GM12878 (cell line): ENCODE data around the gene TBCB. TPM values are rescaled to one million over a fixed set of nuclear protein-coding genes. Genes with fewer than 3 reads are reported as not detected.

Experiments used
- BCL11A ChIP-seq: IDR thresholded peaks from 2 replicates; pipeline ENCODE4 v1.6.1; 2011; ENCODE audit warnings: low read depth, low read length
- CREM ChIP-seq: IDR thresholded peaks from 2 replicates; pipeline ENCODE4 v1.6.1; 2014; ENCODE audit warnings: antibody characterized with exemption, low read depth
- ESRRA ChIP-seq: IDR thresholded peaks from 2 replicates; pipeline ENCODE4 v1.6.1; 2012; ENCODE audit warnings: mild to moderate bottlenecking, low read length, improper control_type of control experiment
- EZH2 ChIP-seq: IDR thresholded peaks from 2 replicates; pipeline ENCODE4 v1.6.1; 2012; ENCODE audit warnings: low read depth, mild to moderate bottlenecking, control low read depth, inconsistent platforms, low read length, borderline replicate concordance; ENCODE audit not compliant: control insufficient read depth
- FOXM1 ChIP-seq: IDR thresholded peaks from 2 replicates; pipeline ENCODE4 v1.6.1; 2012; ENCODE audit warnings: low read depth, mild to moderate bottlenecking, inconsistent platforms, low read length, moderate library complexity
- KAT2A ChIP-seq: conservative IDR thresholded peaks from 2 replicates; pipeline ENCODE4 v1.6.1; 2011; ENCODE audit warnings: low read depth, low read length; ENCODE audit not compliant: control insufficient read depth
- MEF2B ChIP-seq: fragments of 450-650 bp; IDR thresholded peaks from 2 replicates; pipeline ENCODE4 v1.6.1; 2018; ENCODE audit warnings: mild to moderate bottlenecking, moderate library complexity; ENCODE audit not compliant: partially characterized antibody, poor library complexity, severe bottlenecking
- MYC ChIP-seq: IDR thresholded peaks from 2 replicates; pipeline ENCODE4 v1.6.1; 2011; ENCODE audit warnings: mild to moderate bottlenecking, low read length, moderate library complexity, inconsistent platforms; ENCODE audit not compliant: insufficient read depth, insufficient replicate concordance, insufficient read length, severe bottlenecking
- NR2C2 ChIP-seq: IDR thresholded peaks from 2 replicates; pipeline ENCODE4 v1.6.1; 2011; ENCODE audit warnings: borderline replicate concordance, low read depth; ENCODE audit not compliant: control insufficient read depth, insufficient read length
- POLR2AphosphoS2 ChIP-seq: IDR thresholded peaks from 2 replicates; pipeline ENCODE4 v1.6.1; 2011; ENCODE audit warnings: low read depth, mild to moderate bottlenecking, low read length, improper control_type of control experiment, moderate library complexity
- POLR2AphosphoS5 ChIP-seq: IDR thresholded peaks from 2 replicates; pipeline ENCODE4 v1.6.1; 2011; ENCODE audit warnings: mild to moderate bottlenecking, low read length, inconsistent platforms
- POU2F2 ChIP-seq: IDR thresholded peaks from 3 replicates; pipeline ENCODE4 v1.6.1; 2011; ENCODE audit warnings: low read depth, mild to moderate bottlenecking, low read length, borderline replicate concordance
- SIN3A ChIP-seq: IDR thresholded peaks from 2 replicates; pipeline ENCODE4 v1.6.1; 2012; ENCODE audit warnings: low read depth, low read length, improper control_type of control experiment
- SIX5 ChIP-seq: IDR thresholded peaks from 2 replicates; pipeline ENCODE4 v1.6.1; 2011; ENCODE audit warnings: mild to moderate bottlenecking, low read depth, low read length, moderate library complexity; ENCODE audit not compliant: severe bottlenecking
- STAT1 ChIP-seq: fragments of 450-650 bp; conservative IDR thresholded peaks from 2 replicates; pipeline ENCODE4 v1.6.1; 2014; ENCODE audit warnings: antibody characterized with exemption, mild to moderate bottlenecking
- SUZ12 ChIP-seq: fragments of 200-600 bp; sonication (generic); IDR thresholded peaks from one replicate; pipeline ENCODE4 v1.6.1; 2018; ENCODE audit warnings: antibody characterized with exemption, mild to moderate bottlenecking; ENCODE audit not compliant: unreplicated experiment
- TBL1XR1 ChIP-seq: IDR thresholded peaks from 2 replicates; pipeline ENCODE4 v1.6.1; 2012; ENCODE audit warnings: low read depth, low read length, improper control_type of control experiment
- YY1 ChIP-seq: IDR thresholded peaks from 2 replicates; pipeline ENCODE4 v1.6.1; 2011; ENCODE audit warnings: low read depth, mild to moderate bottlenecking, low read length
- ZNF24 ChIP-seq: fragments of 450-650 bp; IDR thresholded peaks from 2 replicates; pipeline ENCODE4 v1.6.1; 2017; ENCODE audit warnings: antibody characterized with exemption, mild to moderate bottlenecking
- polyA plus RNA-seq, 11 experiments: library from polyadenylated mRNA; depleted of rRNA in 4 of 11; unstranded in 6 of 11; stranded (reverse) in 5 of 11; fragments of >200 nt; fragmentation: Nextera tagmentation in 4 of 11; fragmentation: Illumina TruSeq in 1 of 11; extraction: Ambion mirVana in 4 of 11; extraction: Trizol in 1 of 11; gene quantifications; 1 replicate in 1 of 11; 2 replicates in 10 of 11; pipeline versions ENCODE4 v1.2.1 to v1.2.3, GENCODE V29; 2011 to 2016; ENCODE audit warnings: inconsistent platforms in 2 of 11, missing spikeins in 2 of 11, low read depth in 1 of 11
- total RNA-seq, 4 experiments: library from RNA; depleted of rRNA in 3 of 4; stranded (reverse); fragments of >200 nt in 3 of 4; fragmentation: Illumina TruSeq in 1 of 4; extraction: Trizol in 1 of 4; gene quantifications; 2 replicates each; pipeline versions ENCODE4 v1.2.1 to v1.2.3, GENCODE V29; 2013 to 2021
- TF ChIP-seq, protein P1 (sequence below): fragments of 450-650 bp; IDR thresholded peaks from 2 replicates; pipeline ENCODE4 v1.6.1; 2018; ENCODE audit warnings: borderline replicate concordance, mild to moderate bottlenecking; ENCODE audit not compliant: partially characterized antibody
- TF ChIP-seq, protein P2 (sequence below): IDR thresholded peaks from 2 replicates; pipeline ENCODE4 v1.6.1; 2012; ENCODE audit warnings: low read length, inconsistent platforms
- TF ChIP-seq, protein P3 (sequence below): fragments of 450-650 bp; IDR thresholded peaks from 2 replicates; pipeline ENCODE4 v1.6.1; 2017; ENCODE audit warnings: mild to moderate bottlenecking, moderate library complexity

Gene TBCB
- total and polyA plus RNA-seq, 10 of the 15 experiments (the other 5 are each of a cell fraction or from before 2014, with no cell fraction given), result 9.4 to 193 (median 126) TPM

DNA sequence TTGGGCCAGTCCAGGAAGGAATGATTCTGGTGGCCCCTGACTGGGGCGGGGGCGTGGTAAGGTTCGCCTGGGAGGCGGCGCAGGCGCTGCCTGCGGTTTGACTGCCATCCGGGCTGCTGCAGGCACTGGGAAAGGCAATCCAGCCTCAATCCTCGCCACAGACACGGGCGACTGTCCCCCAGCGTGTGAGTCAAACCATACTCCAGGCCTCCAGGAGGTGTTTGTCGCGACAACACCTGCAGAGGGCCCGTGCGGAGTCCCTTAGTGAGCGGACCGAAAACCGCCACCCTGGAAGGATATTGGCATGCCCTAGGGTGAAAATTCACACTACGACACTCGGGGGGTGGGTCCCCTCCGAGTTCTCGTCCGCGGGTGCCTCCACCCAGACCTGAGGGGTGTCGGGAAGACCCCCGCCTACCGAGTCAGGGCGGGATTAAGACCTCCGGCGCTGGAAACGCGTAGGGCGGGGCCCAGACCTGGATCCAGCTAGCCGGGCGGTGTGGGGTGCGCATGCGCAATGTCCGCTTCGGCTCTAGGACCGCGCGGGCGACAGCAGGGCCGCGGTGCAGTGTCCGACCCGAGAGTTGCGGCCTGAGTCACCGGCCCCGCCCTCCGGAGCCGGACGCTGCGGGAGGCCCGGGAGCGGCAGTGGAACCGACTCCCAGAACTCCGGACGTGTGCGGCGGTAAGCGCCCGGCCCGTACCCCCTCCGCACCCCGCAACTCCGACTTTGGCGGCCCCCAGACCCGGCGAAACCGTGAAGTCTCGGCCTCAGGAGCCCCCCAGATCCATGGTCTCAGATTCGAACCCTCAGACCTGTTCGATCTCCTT, 24.4 kb downstream of the TBCB start, which contains the start of gene CAPNS1 (continued):
- TF ChIP-seq, protein P1, sequence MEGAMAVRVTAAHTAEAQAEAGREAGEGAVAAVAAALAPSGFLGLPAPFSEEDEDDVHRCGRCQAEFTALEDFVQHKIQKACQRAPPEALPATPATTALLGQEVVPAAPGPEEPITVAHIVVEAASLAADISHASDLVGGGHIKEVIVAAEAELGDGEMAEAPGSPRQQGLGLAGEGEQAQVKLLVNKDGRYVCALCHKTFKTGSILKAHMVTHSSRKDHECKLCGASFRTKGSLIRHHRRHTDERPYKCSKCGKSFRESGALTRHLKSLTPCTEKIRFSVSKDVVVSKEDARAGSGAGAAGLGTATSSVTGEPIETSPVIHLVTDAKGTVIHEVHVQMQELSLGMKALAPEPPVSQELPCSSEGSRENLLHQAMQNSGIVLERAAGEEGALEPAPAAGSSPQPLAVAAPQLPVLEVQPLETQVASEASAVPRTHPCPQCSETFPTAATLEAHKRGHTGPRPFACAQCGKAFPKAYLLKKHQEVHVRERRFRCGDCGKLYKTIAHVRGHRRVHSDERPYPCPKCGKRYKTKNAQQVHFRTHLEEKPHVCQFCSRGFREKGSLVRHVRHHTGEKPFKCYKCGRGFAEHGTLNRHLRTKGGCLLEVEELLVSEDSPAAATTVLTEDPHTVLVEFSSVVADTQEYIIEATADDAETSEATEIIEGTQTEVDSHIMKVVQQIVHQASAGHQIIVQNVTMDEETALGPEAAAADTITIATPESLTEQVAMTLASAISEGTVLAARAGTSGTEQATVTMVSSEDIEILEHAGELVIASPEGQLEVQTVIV, result peak; percentile 86
- TF ChIP-seq YY1 (peak; percentile 53), ZNF24 (peak; percentile 6; the same call in 1 of the 2 replicates), TBL1XR1 (peak; percentile 54; the same call in 1 of the 2 replicates), MEF2B (peak; percentile 54), CREM (peak; percentile 73), NR2C2 (no peak), SUZ12 (no peak), POU2F2 (peak; percentile 80; the same call in 2 of the 3 replicates), SIX5 (no peak), EZH2 (no peak), POLR2AphosphoS5 (peak; percentile 73), SIN3A (no peak; the same call in 1 of the 2 replicates), ESRRA (no peak), MYC (peak; percentile 28), FOXM1 (no peak), KAT2A (no peak), STAT1 (0 out of 2 replicates have a peak, but pooled peaks have one; percentile 25), BCL11A (no peak; the same call in 1 of the 2 replicates), POLR2AphosphoS2 (peak; percentile 60; the same call in 1 of the 2 replicates)
- TF ChIP-seq, protein P2, sequence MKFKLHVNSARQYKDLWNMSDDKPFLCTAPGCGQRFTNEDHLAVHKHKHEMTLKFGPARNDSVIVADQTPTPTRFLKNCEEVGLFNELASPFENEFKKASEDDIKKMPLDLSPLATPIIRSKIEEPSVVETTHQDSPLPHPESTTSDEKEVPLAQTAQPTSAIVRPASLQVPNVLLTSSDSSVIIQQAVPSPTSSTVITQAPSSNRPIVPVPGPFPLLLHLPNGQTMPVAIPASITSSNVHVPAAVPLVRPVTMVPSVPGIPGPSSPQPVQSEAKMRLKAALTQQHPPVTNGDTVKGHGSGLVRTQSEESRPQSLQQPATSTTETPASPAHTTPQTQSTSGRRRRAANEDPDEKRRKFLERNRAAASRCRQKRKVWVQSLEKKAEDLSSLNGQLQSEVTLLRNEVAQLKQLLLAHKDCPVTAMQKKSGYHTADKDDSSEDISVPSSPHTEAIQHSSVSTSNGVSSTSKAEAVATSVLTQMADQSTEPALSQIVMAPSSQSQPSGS, result no peak
- TF ChIP-seq, protein P3, sequence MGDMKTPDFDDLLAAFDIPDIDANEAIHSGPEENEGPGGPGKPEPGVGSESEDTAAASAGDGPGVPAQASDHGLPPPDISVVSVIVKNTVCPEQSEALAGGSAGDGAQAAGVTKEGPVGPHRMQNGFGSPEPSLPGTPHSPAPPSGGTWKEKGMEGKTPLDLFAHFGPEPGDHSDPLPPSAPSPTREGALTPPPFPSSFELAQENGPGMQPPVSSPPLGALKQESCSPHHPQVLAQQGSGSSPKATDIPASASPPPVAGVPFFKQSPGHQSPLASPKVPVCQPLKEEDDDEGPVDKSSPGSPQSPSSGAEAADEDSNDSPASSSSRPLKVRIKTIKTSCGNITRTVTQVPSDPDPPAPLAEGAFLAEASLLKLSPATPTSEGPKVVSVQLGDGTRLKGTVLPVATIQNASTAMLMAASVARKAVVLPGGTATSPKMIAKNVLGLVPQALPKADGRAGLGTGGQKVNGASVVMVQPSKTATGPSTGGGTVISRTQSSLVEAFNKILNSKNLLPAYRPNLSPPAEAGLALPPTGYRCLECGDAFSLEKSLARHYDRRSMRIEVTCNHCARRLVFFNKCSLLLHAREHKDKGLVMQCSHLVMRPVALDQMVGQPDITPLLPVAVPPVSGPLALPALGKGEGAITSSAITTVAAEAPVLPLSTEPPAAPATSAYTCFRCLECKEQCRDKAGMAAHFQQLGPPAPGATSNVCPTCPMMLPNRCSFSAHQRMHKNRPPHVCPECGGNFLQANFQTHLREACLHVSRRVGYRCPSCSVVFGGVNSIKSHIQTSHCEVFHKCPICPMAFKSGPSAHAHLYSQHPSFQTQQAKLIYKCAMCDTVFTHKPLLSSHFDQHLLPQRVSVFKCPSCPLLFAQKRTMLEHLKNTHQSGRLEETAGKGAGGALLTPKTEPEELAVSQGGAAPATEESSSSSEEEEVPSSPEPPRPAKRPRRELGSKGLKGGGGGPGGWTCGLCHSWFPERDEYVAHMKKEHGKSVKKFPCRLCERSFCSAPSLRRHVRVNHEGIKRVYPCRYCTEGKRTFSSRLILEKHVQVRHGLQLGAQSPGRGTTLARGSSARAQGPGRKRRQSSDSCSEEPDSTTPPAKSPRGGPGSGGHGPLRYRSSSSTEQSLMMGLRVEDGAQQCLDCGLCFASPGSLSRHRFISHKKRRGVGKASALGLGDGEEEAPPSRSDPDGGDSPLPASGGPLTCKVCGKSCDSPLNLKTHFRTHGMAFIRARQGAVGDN, result no peak; the same call in none of the 2 replicates
